H9 (cell line): ENCODE data around the gene AFF2. TPM values are rescaled to one million over a fixed set of nuclear protein-coding genes. Genes with fewer than 3 reads are reported as not detected.

Source experiments
- DNase-seq: peaks from one replicate; pipeline ENCODE4 v3.0.0-alpha.2; 2017
- H2AFZ ChIP-seq: one replicate; pipeline ENCODE4 v1.6.1; 2013; ENCODE audit warnings: mild to moderate bottlenecking, low read length, control low read depth, moderate library complexity
- H2AK5ac ChIP-seq: 2 replicates; pipeline ENCODE4 v1.6.1; 2013; ENCODE audit warnings: low read length, control low read depth, mixed read lengths; ENCODE audit not compliant: insufficient read length
- H2BK120ac ChIP-seq: one replicate; pipeline ENCODE4 v1.6.1; 2013; ENCODE audit warnings: low read depth, mild to moderate bottlenecking, low read length, control low read depth, inconsistent platforms; ENCODE audit not compliant: poor library complexity, severe bottlenecking
- H2BK12ac ChIP-seq: 2 replicates; pipeline ENCODE4 v1.6.1; 2013; ENCODE audit warnings: low read length, control low read depth, mixed read lengths, low read depth; ENCODE audit not compliant: insufficient read length
- H2BK15ac ChIP-seq: 2 replicates; pipeline ENCODE4 v1.6.1; 2013; ENCODE audit warnings: low read depth, low read length, control low read depth
- H2BK20ac ChIP-seq: one replicate; pipeline ENCODE4 v1.6.1; 2013; ENCODE audit warnings: low read depth, mild to moderate bottlenecking, low read length, control low read depth, inconsistent platforms; ENCODE audit not compliant: poor library complexity, severe bottlenecking
- H2BK5ac ChIP-seq: 2 replicates; pipeline ENCODE4 v1.6.1; 2013; ENCODE audit warnings: low read length, control low read depth, mixed read lengths; ENCODE audit not compliant: insufficient read length
- H3K14ac ChIP-seq: 2 replicates; pipeline ENCODE4 v1.6.1; 2013; ENCODE audit warnings: low read length, control low read depth; ENCODE audit not compliant: insufficient read depth
- H3K18ac ChIP-seq: 2 replicates; pipeline ENCODE4 v1.6.1; 2013; ENCODE audit warnings: low read depth, mild to moderate bottlenecking, mixed read lengths, low read length, control low read depth; ENCODE audit not compliant: insufficient read length
- H3K23ac ChIP-seq: 2 replicates; pipeline ENCODE4 v1.6.1; 2013; ENCODE audit warnings: low read length, control low read depth, mixed read lengths, low read depth; ENCODE audit not compliant: insufficient read length
- H3K23me2 ChIP-seq: 2 replicates; pipeline ENCODE4 v1.6.1; 2013; ENCODE audit warnings: low read depth, mild to moderate bottlenecking, mixed read lengths, low read length, control low read depth; ENCODE audit not compliant: insufficient read length, poor library complexity, severe bottlenecking
- H3K27ac ChIP-seq: 2 replicates; pipeline ENCODE4 v1.5.1; 2013; ENCODE audit warnings: low read length, control low read depth, mixed read lengths, low read depth; ENCODE audit not compliant: insufficient read length
- H3K27me3 ChIP-seq: 2 replicates; pipeline ENCODE4 v1.6.1; 2013; ENCODE audit warnings: low read length, control low read depth, inconsistent platforms; ENCODE audit not compliant: insufficient read depth
- H3K4ac ChIP-seq: 2 replicates; pipeline ENCODE4 v1.6.1; 2013; ENCODE audit warnings: low read depth, mild to moderate bottlenecking, control low read depth, inconsistent platforms, low read length, moderate library complexity
- H3K4me1 ChIP-seq: 2 replicates; pipeline ENCODE4 v1.6.1; 2013; ENCODE audit warnings: low read length, control low read depth, inconsistent platforms; ENCODE audit not compliant: insufficient read depth
- H3K4me2 ChIP-seq: 2 replicates; pipeline ENCODE4 v1.6.1; 2013; ENCODE audit warnings: low read length, control low read depth, mixed read lengths; ENCODE audit not compliant: insufficient read length, insufficient read depth
- H3K56ac ChIP-seq: 2 replicates; pipeline ENCODE4 v1.6.1; 2013; ENCODE audit warnings: low read depth, mild to moderate bottlenecking, mixed read lengths, low read length, control low read depth; ENCODE audit not compliant: insufficient read length
- H3K79me1 ChIP-seq: 2 replicates; pipeline ENCODE4 v1.6.1; 2013; ENCODE audit warnings: low read depth, mild to moderate bottlenecking, moderate library complexity, low read length, control low read depth, inconsistent platforms; ENCODE audit not compliant: insufficient read depth, poor library complexity, severe bottlenecking
- H3K79me2 ChIP-seq: 2 replicates; pipeline ENCODE4 v1.6.1; 2013; ENCODE audit warnings: low read length, control low read depth, inconsistent platforms; ENCODE audit not compliant: insufficient read depth
- H3K9ac ChIP-seq: 2 replicates; pipeline ENCODE4 v1.6.1; 2013; ENCODE audit warnings: low read length, control low read depth, mixed read lengths; ENCODE audit not compliant: insufficient read length; ENCODE audit errors: extremely low read depth
- H3K9me3 ChIP-seq: one replicate; pipeline ENCODE4 v1.6.1; 2013; ENCODE audit warnings: low read depth, low read length, inconsistent platforms; ENCODE audit not compliant: control insufficient read depth
- H3T11ph ChIP-seq: one replicate; pipeline ENCODE4 v1.6.1; 2013; ENCODE audit warnings: mild to moderate bottlenecking, low read length, control low read depth, inconsistent platforms
- H4K20me1 ChIP-seq: one replicate; pipeline ENCODE4 v1.6.1; 2013; ENCODE audit not compliant: control insufficient read depth, insufficient read length, insufficient read depth
- H4K5ac ChIP-seq: 2 replicates; pipeline ENCODE4 v1.6.1; 2013; ENCODE audit warnings: low read depth, mild to moderate bottlenecking, mixed read lengths, low read length, control low read depth; ENCODE audit not compliant: insufficient read length
- H4K8ac ChIP-seq: replicated peaks from 2 replicates; pipeline ENCODE4 v1.6.1; 2013; ENCODE audit warnings: low read length, control low read depth, mixed read lengths, low read depth; ENCODE audit not compliant: insufficient read length
- H4K91ac ChIP-seq: 2 replicates; pipeline ENCODE4 v1.6.1; 2013; ENCODE audit warnings: low read depth, mild to moderate bottlenecking, moderate library complexity, mixed read lengths, low read length, control low read depth; ENCODE audit not compliant: insufficient read length
- H3K27ac Mint-ChIP-seq, 3 experiments: 2 replicates in 2 of 3; 3 replicates in 1 of 3; pipeline ENCODE4 v1.8.0; 2020 to 2021; ENCODE audit warnings: mixed read lengths in 3 of 3, mild to moderate bottlenecking in 1 of 3, moderate library complexity in 1 of 3
- H3K27me3 Mint-ChIP-seq: 2 replicates; pipeline ENCODE4 v1.8.0; 2021; ENCODE audit warnings: low read depth, mild to moderate bottlenecking, moderate library complexity, mixed read lengths
- H3K36me3 Mint-ChIP-seq, 3 experiments: 2 replicates in 2 of 3; 3 replicates in 1 of 3; pipeline ENCODE4 v1.8.0; 2020 to 2021; ENCODE audit warnings: low read depth in 3 of 3, mixed read lengths in 3 of 3; ENCODE audit not compliant: insufficient read depth in 1 of 3
- H3K4me1 Mint-ChIP-seq, 2 experiments: 2 replicates each; pipeline ENCODE4 v1.8.0; 2020; ENCODE audit warnings: mixed read lengths in 2 of 2
- H3K4me3 Mint-ChIP-seq, 2 experiments: 2 replicates in 1 of 2; 3 replicates in 1 of 2; pipeline ENCODE4 v1.8.0; 2020 to 2021; ENCODE audit warnings: mild to moderate bottlenecking in 2 of 2, mixed read lengths in 2 of 2, moderate library complexity in 1 of 2
- H3K9me3 Mint-ChIP-seq, 2 experiments: 2 replicates in 1 of 2; 3 replicates in 1 of 2; pipeline ENCODE4 v1.8.0; 2020; ENCODE audit warnings: mild to moderate bottlenecking in 2 of 2, mixed read lengths in 2 of 2, moderate library complexity in 1 of 2
- CTCF ChIP-seq: fragments of 200-600 bp; sonication (generic); conservative IDR thresholded peaks from 3 replicates; pipeline ENCODE4 v1.8.0; 2021; ENCODE audit warnings: antibody characterized with exemption, mild to moderate bottlenecking
- WGBS: extraction: QIAGEN DNeasy Blood & Tissue Kit; methylation state at CpG from one replicate; pipeline ENCODE4 v1.1.7; 2013; ENCODE audit warnings: missing lambda C conversion rate, low lambda C conversion rate, mixed read lengths; ENCODE audit not compliant: insufficient read length; ENCODE audit errors: extremely low coverage; 5-methylcytosine and 5-hydroxymethylcytosine counted together
- total RNA-seq: library from RNA; stranded (reverse); gene quantifications from 2 replicates; pipeline ENCODE4 v1.2.1, GENCODE V29; 2021

The AFF2 gene
- total RNA-seq, 1 experiment from 2014 or later: 14.6 TPM

- Histone ChIP-seq H3K56ac (no peak overlapping the region), H3K4ac (no peak overlapping the region), H2BK120ac (no peak overlapping the region), H3K23ac (no peak overlapping the region), H2BK5ac (no peak overlapping the region), H2BK20ac (no peak overlapping the region), H2BK12ac (no peak overlapping the region), H2BK15ac (no peak overlapping the region), H4K5ac (no peak overlapping the region), H3K9ac (no peak overlapping the region), H4K8ac (no peak overlapping the region), H2AK5ac (no peak overlapping the region), H3K14ac (no peak overlapping the region), H3K79me1 (no peaks in the 10 kb centered on the region), H3K79me2 (no peaks in the 10 kb centered on the region), H4K91ac (no peak overlapping the region), H3K4me2 (no peak overlapping the region), H3K23me2 (no peaks in the 10 kb centered on the region), H4K20me1 (no peaks in the 10 kb centered on the region), H3K18ac (no peak overlapping the region), H3K27me3 (no peaks in the 10 kb centered on the region), H3T11ph (no peak overlapping the region), H2AFZ (no peak overlapping the region), H3K4me1 (no peaks in the 10 kb centered on the region), H3K9me3 (peaks cover 35% of the 10 kb centered on the region), H3K27ac (no peak overlapping the region)
- H3K9me3 Mint-ChIP-seq: peaks cover 57 to 60% of the 10 kb centered on the region in 2 experiments
- peaks cover 2% of the 10 kb centered on the region for H3K27me3 Mint-ChIP-seq
- peaks cover 12% of the 10 kb centered on the region in 2 experiments for H3K4me1 Mint-ChIP-seq
- H3K4me3 Mint-ChIP-seq: no peak overlapping the region
- H3K27ac Mint-ChIP-seq: no peak overlapping the region
- no peak for DNase-seq
- H3K36me3 Mint-ChIP-seq: no peaks in the 10 kb centered on the region; a peak in 1 of 7 replicates
- TF ChIP-seq CTCF: no peak
- WGBS: no CpG with 5 or more reads among the region's 2 CpGs
Observed at GRCh38 chrX:148867596-148867995, 367.2 kb downstream of the AFF2 start.
